Bronchial smooth muscle cell (primary cell): ENCODE measurements around the gene LARP4B. TPM values are rescaled to one million over a fixed set of nuclear protein-coding genes. Genes with fewer than 3 reads are reported as not detected.

ENCODE experiments used
- total RNA-seq: library from RNA; depleted of rRNA; stranded (reverse); fragments of >200 nt; gene quantifications from 2 replicates; pipeline ENCODE4 v1.2.1, GENCODE V29; 2014

LARP4B gene
- total RNA-seq: 15.0 and 17.2 TPM in 2 replicates

GRCh38 chr10:931326-932318, at the start of gene LARP4B:
LARP4B (minus strand) TSS chr10:931705; CDS start chr10:885721, 45,984 bp downstream.

Other genes with a start within 250 kb of the LARP4B start
- 12.3 and 18.4 TPM in 2 replicates for gene DIP2C, start 242.0 kb downstream of the LARP4B start, total RNA-seq
- 17.6 and 21.1 TPM in 2 replicates for gene GTPBP4, start 56.7 kb upstream of the LARP4B start, total RNA-seq
- 0.09 TPM in 1 of 2 replicates, not detected in the other for gene IDI2, start 94.2 kb upstream of the LARP4B start, total RNA-seq
- gene IDI1, start 117.4 kb upstream of the LARP4B start, total RNA-seq: 35.8 and 67.9 TPM in 2 replicates
- 12.6 and 14.7 TPM in 2 replicates for gene WDR37, start 124.7 kb upstream of the LARP4B start, total RNA-seq